Measurements from ENCODE around the gene GDF10. TPM values are rescaled to one million over a fixed set of nuclear protein-coding genes. Genes with fewer than 3 reads are reported as not detected.

Gene GDF10
- total RNA-seq, 1 donor from 2014 or later = not detected

DNA sequence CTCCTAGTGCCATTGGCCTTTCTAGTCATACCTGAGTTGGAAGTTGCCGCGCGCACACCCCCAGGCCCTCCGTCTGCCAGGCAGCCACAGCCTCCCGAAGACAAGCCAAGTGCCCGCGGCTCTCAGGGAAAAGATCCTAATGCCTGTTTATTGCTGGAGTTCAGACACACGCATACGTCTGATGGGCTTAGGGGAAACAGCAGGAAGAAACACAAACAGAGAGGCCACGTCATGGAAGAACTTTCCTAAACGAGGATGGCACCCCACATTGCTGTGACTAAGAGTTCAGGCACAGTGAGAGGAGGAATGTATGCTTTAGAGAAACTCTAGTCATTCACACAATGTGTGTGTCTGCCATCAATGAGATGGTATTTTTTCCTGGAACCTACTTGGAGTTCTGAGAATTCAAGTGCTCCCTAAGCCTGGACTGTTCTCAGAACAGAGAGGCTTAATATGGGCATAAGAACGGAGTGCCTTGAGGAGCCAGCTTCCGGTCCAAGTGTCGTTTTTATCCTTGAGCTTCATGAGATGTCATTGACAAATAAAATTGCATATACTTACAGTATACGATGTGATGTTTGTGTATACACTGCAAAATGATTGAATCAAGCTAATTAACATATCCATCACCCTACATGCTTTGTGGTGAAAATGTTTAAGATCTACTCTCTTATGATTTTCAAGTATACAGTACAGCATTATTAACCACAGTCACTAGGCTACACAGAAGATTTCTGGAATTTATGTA is 36.6 kb downstream of the GDF10 start:
- FAIRE-seq = no peak
- no peak for TF ChIP-seq CTCF (IDR thresholded peaks at IDR 0.05; ENCODE audit: insufficient read depth, low read length, severe bottlenecking)
- DNase-seq (ENCODE audit: low read depth) = no peak
- Histone ChIP-seq H3K36me3 (ENCODE audit: control insufficient read depth, insufficient read depth, low read length) (no peaks in the 10 kb centered on the region), H3K4me3 (ENCODE audit: low read depth, low read length) (no peak overlapping the region), H3K27me3 (ENCODE audit: control insufficient read depth, insufficient read depth, low read length) (peaks cover 2% of the 10 kb centered on the region)

GRCh38 chr10:47337310-47337709 is 37.3 kb downstream of the GDF10 start:
- H3K36me3 ChIP-seq (ENCODE audit: control insufficient read depth, insufficient read depth, low read length) = no peaks in the 10 kb centered on the region
- peaks cover 2% of the 10 kb centered on the region for H3K27me3 ChIP-seq (ENCODE audit: control insufficient read depth, insufficient read depth, low read length)
- no peak overlapping the region for H3K4me3 ChIP-seq (ENCODE audit: low read depth, low read length)
- no peak for FAIRE-seq
- no peak for DNase-seq (ENCODE audit: low read depth)
- TF ChIP-seq CTCF (IDR thresholded peaks at IDR 0.05; ENCODE audit: insufficient read depth, low read length, severe bottlenecking) = no peak

DNA sequence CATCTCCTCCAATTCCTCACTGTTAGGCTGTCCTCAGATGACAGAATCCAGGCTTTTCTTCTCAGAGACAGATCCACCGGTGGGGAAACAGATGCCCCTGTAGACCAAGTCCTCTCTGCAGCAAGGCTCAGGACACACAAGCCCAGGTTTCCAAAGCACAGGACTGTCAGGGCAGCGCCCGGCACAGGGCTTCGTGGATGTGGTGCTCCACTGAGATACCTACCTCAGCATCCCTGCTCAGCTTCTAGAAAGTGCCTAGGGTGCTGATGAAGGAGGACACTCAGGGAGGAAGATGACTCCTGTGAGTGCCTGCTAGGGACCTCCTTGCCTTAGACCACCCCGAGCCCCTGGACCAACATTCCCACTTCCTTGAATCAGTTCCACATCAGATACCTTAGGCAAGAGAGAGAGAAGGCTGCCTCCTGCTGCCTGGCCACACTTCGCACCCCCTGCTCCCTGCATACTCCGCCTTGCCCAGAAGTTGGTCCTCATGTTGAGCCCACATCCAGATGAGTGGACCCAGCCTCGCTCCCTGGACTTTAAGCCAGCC is 39.3 kb downstream of the GDF10 start:
- no peak for FAIRE-seq
- no peak for TF ChIP-seq CTCF (IDR thresholded peaks at IDR 0.05; ENCODE audit: insufficient read depth, low read length, severe bottlenecking)

DNA sequence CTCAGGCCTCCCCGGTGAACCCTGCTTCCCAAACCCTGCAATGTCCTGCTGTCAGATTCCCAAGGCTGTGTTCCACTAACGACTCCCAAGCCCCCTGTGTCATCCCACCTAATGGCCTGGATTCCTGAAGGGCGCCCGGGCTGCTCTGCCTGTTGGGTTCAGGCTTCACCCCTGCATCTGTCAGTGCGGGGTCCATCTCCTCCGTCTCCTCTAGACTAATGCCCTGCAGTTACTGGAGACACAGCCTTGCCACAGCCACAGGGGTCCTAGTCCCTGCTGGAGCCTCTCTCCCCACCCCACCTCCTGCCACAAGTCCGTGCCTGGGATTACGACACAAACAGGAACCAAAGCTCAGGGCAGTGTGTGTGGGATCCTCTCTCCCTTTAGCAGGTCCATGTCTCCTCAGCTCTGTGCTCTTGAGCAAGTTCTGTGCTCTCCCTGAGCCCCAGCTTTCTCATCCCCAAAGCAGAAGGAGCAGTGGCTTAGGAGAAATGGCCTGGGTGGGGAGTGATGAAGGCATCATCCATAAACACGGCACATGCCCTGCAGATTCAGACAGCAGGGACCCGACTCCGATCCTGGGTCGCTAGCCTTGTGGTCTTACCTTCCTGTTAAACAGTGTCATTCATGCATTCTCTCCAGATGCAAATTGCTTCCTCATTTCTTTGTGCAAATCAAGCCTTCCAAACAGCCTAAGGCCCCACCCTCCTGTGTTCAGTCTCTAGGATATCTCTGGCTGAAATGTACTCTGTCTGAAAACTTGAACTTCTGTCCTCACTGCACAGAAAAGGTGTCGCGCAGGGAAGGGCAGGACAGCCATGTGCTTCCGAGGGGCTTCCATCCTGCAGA is 40.0 kb downstream of the GDF10 start:
- peaks cover 4% of the 10 kb centered on the region for H3K27me3 ChIP-seq (ENCODE audit: control insufficient read depth, insufficient read depth, low read length)
- no peak overlapping the region for H3K4me3 ChIP-seq (ENCODE audit: low read depth, low read length)
- FAIRE-seq (no peak), DNase-seq (ENCODE audit: low read depth) (no peak)
- TF ChIP-seq CTCF (IDR thresholded peaks at IDR 0.05; ENCODE audit: insufficient read depth, low read length, severe bottlenecking) = no peak
- no peaks in the 10 kb centered on the region for H3K36me3 ChIP-seq (ENCODE audit: control insufficient read depth, insufficient read depth, low read length)

More for the DNA sequence above, 39.3 kb downstream of the GDF10 start:
- Histone ChIP-seq H3K4me3 (ENCODE audit: low read depth, low read length) (no peak overlapping the region), H3K36me3 (ENCODE audit: control insufficient read depth, insufficient read depth, low read length) (no peaks in the 10 kb centered on the region), H3K27me3 (ENCODE audit: control insufficient read depth, insufficient read depth, low read length) (peaks cover 3% of the 10 kb centered on the region)
- no peak for DNase-seq (ENCODE audit: low read depth)

DNA sequence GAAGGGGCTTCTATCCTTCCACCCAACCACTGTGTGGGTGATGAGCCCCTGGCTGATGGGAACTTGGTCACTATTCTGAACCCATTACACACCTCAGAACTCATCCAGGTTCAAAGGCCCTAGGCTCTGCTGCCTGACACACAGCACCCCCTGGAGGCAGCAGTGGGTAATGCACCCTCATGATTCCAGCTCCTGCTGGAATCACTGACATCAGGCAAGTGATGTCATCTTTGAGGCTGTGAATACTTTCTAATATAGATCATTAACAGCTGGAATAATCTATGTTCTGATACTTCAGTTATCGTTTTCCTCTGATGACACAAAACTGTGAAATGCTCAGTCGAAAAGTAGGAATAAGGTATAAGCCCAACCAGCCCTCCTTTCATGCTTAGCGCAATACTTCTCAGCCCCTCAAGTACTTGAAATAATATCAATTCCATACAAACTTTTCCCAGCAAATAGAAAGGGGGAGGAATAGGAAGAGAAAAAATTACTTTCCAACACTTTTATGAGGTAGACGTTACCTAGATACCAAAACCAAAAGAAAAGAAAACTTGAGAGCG is 40.7 kb downstream of the GDF10 start:
- FAIRE-seq (no peak), DNase-seq (ENCODE audit: low read depth) (peak; percentile 64)
- no peaks in the 10 kb centered on the region for H3K36me3 ChIP-seq (ENCODE audit: control insufficient read depth, insufficient read depth, low read length)
- TF ChIP-seq CTCF (IDR thresholded peaks at IDR 0.05; ENCODE audit: insufficient read depth, low read length, severe bottlenecking) = peak; percentile 90
- peaks cover 4% of the 10 kb centered on the region for H3K27me3 ChIP-seq (ENCODE audit: control insufficient read depth, insufficient read depth, low read length)
- no peak overlapping the region for H3K4me3 ChIP-seq (ENCODE audit: low read depth, low read length)
